HG03469 (cell line): ENCODE results near the gene GALNT10.

Source experiments
- ATAC-seq: cut with Tn5 transposase; IDR thresholded peaks from one replicate; pipeline ENCODE4 v1.9.1; 2021; ENCODE audit warnings: mild to moderate bottlenecking, moderate library complexity, moderate number of reproducible peaks; ENCODE audit not compliant: unreplicated experiment

GALNT10 gene

GRCh38 chr5:154370813-154371212 lies 180.3 kb downstream of the GALNT10 start:
- no peak for ATAC-seq

GRCh38 chr5:154371687-154372086 lies 181.2 kb downstream of the GALNT10 start:
- ATAC-seq, result no peak

GRCh38 chr5:154372661-154373060 lies 182.1 kb downstream of the GALNT10 start:
- ATAC-seq, result no peak

GRCh38 chr5:154373326-154373725 lies 182.8 kb downstream of the GALNT10 start:
- ATAC-seq, result no peak

GRCh38 chr5:154373729-154374179 lies 183.2 kb downstream of the GALNT10 start:
- ATAC-seq, result no peak

- no peak for ATAC-seq
Measured at GRCh38 chr5:154374264-154374663, 183.7 kb downstream of the GALNT10 start.

- ATAC-seq, result no peak
Measured at GRCh38 chr5:154375329-154376008, 184.9 kb downstream of the GALNT10 start.

GRCh38 chr5:154376481-154376880 lies 185.9 kb downstream of the GALNT10 start:
- no peak for ATAC-seq

GRCh38 chr5:154377754-154378533 lies 187.4 kb downstream of the GALNT10 start:
- no peak for ATAC-seq

- no peak for ATAC-seq
Measured at GRCh38 chr5:154380263-154380662, 189.7 kb downstream of the GALNT10 start.

- peak; percentile 97 for ATAC-seq
Measured at GRCh38 chr5:154384480-154385235, 194.1 kb downstream of the GALNT10 start.

GRCh38 chr5:154385236-154385512 lies 194.6 kb downstream of the GALNT10 start:
- no peak for ATAC-seq

GRCh38 chr5:154386952-154387629 lies 196.6 kb downstream of the GALNT10 start:
- ATAC-seq, result no peak

GRCh38 chr5:154388842-154389241 lies 198.3 kb downstream of the GALNT10 start:
- ATAC-seq, result no peak

- ATAC-seq, result no peak
Measured at GRCh38 chr5:154390096-154390495, 199.6 kb downstream of the GALNT10 start.

- no peak for ATAC-seq
Measured at GRCh38 chr5:154390746-154391359, 200.3 kb downstream of the GALNT10 start.

- no peak for ATAC-seq
Measured at GRCh38 chr5:154391788-154392187, 201.3 kb downstream of the GALNT10 start.

GRCh38 chr5:154393850-154394249 lies 203.3 kb downstream of the GALNT10 start:
- no peak for ATAC-seq

GRCh38 chr5:154394307-154394706 lies 203.8 kb downstream of the GALNT10 start:
- no peak for ATAC-seq

GRCh38 chr5:154395407-154396106 lies 205.0 kb downstream of the GALNT10 start:
- peak; percentile 58 for ATAC-seq
